ENCODE measurements around the gene TET2. TPM values are rescaled to one million over a fixed set of nuclear protein-coding genes. Genes with fewer than 3 reads are reported as not detected.
A peak's percentile ranks its signal among the peaks of the same experiment; 100 is the strongest.

Gene TET2
- polyA plus RNA-seq, 3 donors: 22.6 to 47.1 (median 42.5) TPM

GRCh38 chr4:105230287-105230686 lies 83.6 kb downstream of the TET2 start:
- H3K27ac Mint-ChIP-seq: peak overlapping the region in 1 of 7 donors; percentile 77
- H4K20me1 ChIP-seq (ENCODE audit: insufficient read depth, low read length): peaks cover 100% of the 10 kb centered on the region
- H3K4me2 ChIP-seq (replicated peaks; ENCODE audit: extremely low read depth, low read length, poor library complexity, severe bottlenecking): no peak overlapping the region
- no peaks in the 10 kb centered on the region for H3K9me3 Mint-ChIP-seq
- TF ChIP-seq CTCF (IDR thresholded peaks at IDR 0.05): no peak
- no peaks in the 10 kb centered on the region for H3K4me1 ChIP-seq (ENCODE audit: control insufficient read depth in 1 of 2, insufficient read depth in 2 of 2, low read length in 2 of 2)
- no peaks in the 10 kb centered on the region for H3K9me3 ChIP-seq (replicated peaks in 1 of 2; ENCODE audit: control insufficient read depth in 1 of 2, insufficient read depth in 1 of 2, low read length in 2 of 2)
- H3K27me3 ChIP-seq (ENCODE audit: control insufficient read depth in 2 of 2, insufficient read depth in 2 of 2, low read length in 2 of 2): no peaks in the 10 kb centered on the region
- no peak for DNase-seq
- intact Hi-C loops (cut with micrococcal nuclease): no loop called here
- no peaks in the 10 kb centered on the region for H3K27me3 Mint-ChIP-seq (ENCODE audit: low read depth in 3 of 3)
- H3K36me3 ChIP-seq (replicated peaks in 1 of 2; ENCODE audit: control insufficient read depth in 1 of 2, insufficient read depth in 2 of 2, low read length in 2 of 2): peaks cover 16 to 21% of the 10 kb centered on the region in 2 donors
- no peak overlapping the region for H3K4me3 ChIP-seq (replicated peaks in 1 of 3; ENCODE audit: low read depth in 2 of 3, low read length in 3 of 3)
- H3K79me2 ChIP-seq (ENCODE audit: insufficient read depth, low read length): peaks cover 99% of the 10 kb centered on the region
- no CpG with 5 or more reads among the region's 1 CpG for WGBS (ENCODE audit: insufficient coverage)
- H3K9ac ChIP-seq (ENCODE audit: insufficient read depth, low read length, poor library complexity, severe bottlenecking): no peak overlapping the region
- H3K4me3 Mint-ChIP-seq: no peak overlapping the region
- H3K4me1 Mint-ChIP-seq: peaks cover 6% of the 10 kb centered on the region
- no peak overlapping the region for H2AFZ ChIP-seq (ENCODE audit: insufficient read depth, low read depth, low read length, poor library complexity, severe bottlenecking)
- H3K36me3 Mint-ChIP-seq: peaks cover 27 to 29% of the 10 kb centered on the region in 2 donors
- no peak overlapping the region for H3K27ac ChIP-seq (ENCODE audit: low read depth in 1 of 2, low read length in 2 of 2)

GRCh38 chr4:105232374-105232773 lies 85.7 kb downstream of the TET2 start:
- peaks cover 97% of the 10 kb centered on the region for H3K79me2 ChIP-seq (ENCODE audit: insufficient read depth, low read length)
- Mint-ChIP-seq H3K36me3 (peaks cover 41 to 45% of the 10 kb centered on the region in 2 donors), H3K27ac (no peak overlapping the region), H3K4me3 (no peak overlapping the region), H3K27me3 (ENCODE audit: low read depth in 3 of 3) (no peaks in the 10 kb centered on the region), H3K4me1 (peaks cover 2% of the 10 kb centered on the region), H3K9me3 (no peaks in the 10 kb centered on the region)
- no peaks in the 10 kb centered on the region for H3K4me1 ChIP-seq (ENCODE audit: control insufficient read depth in 1 of 2, insufficient read depth in 2 of 2, low read length in 2 of 2)
- H3K9me3 ChIP-seq (replicated peaks in 1 of 2; ENCODE audit: control insufficient read depth in 1 of 2, insufficient read depth in 1 of 2, low read length in 2 of 2): no peaks in the 10 kb centered on the region
- H3K4me3 ChIP-seq (replicated peaks in 1 of 3; ENCODE audit: low read depth in 2 of 3, low read length in 3 of 3): no peak overlapping the region
- DNase-seq: no peak
- H4K20me1 ChIP-seq (ENCODE audit: insufficient read depth, low read length): peaks cover 100% of the 10 kb centered on the region
- intact Hi-C loops (cut with micrococcal nuclease): no loop called here
- no peak for TF ChIP-seq CTCF (IDR thresholded peaks at IDR 0.05)
- H3K27ac ChIP-seq (ENCODE audit: low read depth in 1 of 2, low read length in 2 of 2): no peak overlapping the region
- no CpG with 5 or more reads among the region's 4 CpGs for WGBS (ENCODE audit: insufficient coverage)
- no peak overlapping the region for H3K4me2 ChIP-seq (replicated peaks; ENCODE audit: extremely low read depth, low read length, poor library complexity, severe bottlenecking)
- H2AFZ ChIP-seq (ENCODE audit: insufficient read depth, low read depth, low read length, poor library complexity, severe bottlenecking): no peak overlapping the region
- H3K9ac ChIP-seq (ENCODE audit: insufficient read depth, low read length, poor library complexity, severe bottlenecking): no peak overlapping the region
- H3K27me3 ChIP-seq (ENCODE audit: control insufficient read depth in 2 of 2, insufficient read depth in 2 of 2, low read length in 2 of 2): no peaks in the 10 kb centered on the region
- peaks cover 36 to 38% of the 10 kb centered on the region in 2 donors for H3K36me3 ChIP-seq (replicated peaks in 1 of 2; ENCODE audit: control insufficient read depth in 1 of 2, insufficient read depth in 2 of 2, low read length in 2 of 2)

Data from CD14-positive monocyte (primary cell).